HL-60 (cell line): ENCODE data around the gene BCL11B.

Experiments used
- TF ChIP-seq, protein P1 (sequence below): IDR thresholded peaks from one replicate; pipeline ENCODE4 v1.5.1; 2011; ENCODE audit warnings: low read length, control low read depth, inconsistent platforms; ENCODE audit not compliant: insufficient read depth
- TF ChIP-seq, protein P2 (sequence below): IDR thresholded peaks from 2 replicates; pipeline ENCODE4 v1.6.1; 2012; ENCODE audit warnings: low read depth; ENCODE audit not compliant: insufficient replicate concordance

DNA sequence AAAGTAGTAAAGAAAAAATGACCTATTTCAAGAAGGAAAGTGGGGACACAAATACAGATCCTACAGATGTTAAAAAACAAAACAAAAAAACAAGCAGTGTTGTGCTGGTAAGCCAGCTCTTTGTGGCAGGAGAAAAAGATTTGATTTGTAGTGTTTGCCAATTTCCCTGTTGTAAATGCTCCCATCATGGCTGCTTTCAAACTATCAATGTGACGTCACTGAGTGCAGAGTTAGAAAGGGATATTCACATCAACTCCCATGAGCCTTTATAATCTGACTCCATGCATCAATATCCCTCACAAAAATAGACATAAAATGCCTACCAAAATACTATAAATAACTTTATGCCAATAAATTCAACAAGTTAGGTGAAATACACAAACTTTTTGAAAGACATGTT lies 32.2 kb upstream of the BCL11B start:
- TF ChIP-seq, protein P1, sequence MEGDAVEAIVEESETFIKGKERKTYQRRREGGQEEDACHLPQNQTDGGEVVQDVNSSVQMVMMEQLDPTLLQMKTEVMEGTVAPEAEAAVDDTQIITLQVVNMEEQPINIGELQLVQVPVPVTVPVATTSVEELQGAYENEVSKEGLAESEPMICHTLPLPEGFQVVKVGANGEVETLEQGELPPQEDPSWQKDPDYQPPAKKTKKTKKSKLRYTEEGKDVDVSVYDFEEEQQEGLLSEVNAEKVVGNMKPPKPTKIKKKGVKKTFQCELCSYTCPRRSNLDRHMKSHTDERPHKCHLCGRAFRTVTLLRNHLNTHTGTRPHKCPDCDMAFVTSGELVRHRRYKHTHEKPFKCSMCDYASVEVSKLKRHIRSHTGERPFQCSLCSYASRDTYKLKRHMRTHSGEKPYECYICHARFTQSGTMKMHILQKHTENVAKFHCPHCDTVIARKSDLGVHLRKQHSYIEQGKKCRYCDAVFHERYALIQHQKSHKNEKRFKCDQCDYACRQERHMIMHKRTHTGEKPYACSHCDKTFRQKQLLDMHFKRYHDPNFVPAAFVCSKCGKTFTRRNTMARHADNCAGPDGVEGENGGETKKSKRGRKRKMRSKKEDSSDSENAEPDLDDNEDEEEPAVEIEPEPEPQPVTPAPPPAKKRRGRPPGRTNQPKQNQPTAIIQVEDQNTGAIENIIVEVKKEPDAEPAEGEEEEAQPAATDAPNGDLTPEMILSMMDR, result no peak
- TF ChIP-seq, protein P2, sequence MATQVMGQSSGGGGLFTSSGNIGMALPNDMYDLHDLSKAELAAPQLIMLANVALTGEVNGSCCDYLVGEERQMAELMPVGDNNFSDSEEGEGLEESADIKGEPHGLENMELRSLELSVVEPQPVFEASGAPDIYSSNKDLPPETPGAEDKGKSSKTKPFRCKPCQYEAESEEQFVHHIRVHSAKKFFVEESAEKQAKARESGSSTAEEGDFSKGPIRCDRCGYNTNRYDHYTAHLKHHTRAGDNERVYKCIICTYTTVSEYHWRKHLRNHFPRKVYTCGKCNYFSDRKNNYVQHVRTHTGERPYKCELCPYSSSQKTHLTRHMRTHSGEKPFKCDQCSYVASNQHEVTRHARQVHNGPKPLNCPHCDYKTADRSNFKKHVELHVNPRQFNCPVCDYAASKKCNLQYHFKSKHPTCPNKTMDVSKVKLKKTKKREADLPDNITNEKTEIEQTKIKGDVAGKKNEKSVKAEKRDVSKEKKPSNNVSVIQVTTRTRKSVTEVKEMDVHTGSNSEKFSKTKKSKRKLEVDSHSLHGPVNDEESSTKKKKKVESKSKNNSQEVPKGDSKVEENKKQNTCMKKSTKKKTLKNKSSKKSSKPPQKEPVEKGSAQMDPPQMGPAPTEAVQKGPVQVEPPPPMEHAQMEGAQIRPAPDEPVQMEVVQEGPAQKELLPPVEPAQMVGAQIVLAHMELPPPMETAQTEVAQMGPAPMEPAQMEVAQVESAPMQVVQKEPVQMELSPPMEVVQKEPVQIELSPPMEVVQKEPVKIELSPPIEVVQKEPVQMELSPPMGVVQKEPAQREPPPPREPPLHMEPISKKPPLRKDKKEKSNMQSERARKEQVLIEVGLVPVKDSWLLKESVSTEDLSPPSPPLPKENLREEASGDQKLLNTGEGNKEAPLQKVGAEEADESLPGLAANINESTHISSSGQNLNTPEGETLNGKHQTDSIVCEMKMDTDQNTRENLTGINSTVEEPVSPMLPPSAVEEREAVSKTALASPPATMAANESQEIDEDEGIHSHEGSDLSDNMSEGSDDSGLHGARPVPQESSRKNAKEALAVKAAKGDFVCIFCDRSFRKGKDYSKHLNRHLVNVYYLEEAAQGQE, result no peak
